SH-SY5Y (cell line): Measurements from ENCODE around the gene ROBO1.

Experiments used
- GATA2 ChIP-seq: IDR thresholded peaks from 2 replicates; pipeline ENCODE4 v1.6.1; 2011; ENCODE audit warnings: mild to moderate bottlenecking, low read depth, low read length
- GATA3 ChIP-seq: IDR thresholded peaks from 2 replicates; pipeline ENCODE4 v1.6.1; 2011; ENCODE audit warnings: low read depth, mild to moderate bottlenecking, low read length, moderate library complexity

DNA sequence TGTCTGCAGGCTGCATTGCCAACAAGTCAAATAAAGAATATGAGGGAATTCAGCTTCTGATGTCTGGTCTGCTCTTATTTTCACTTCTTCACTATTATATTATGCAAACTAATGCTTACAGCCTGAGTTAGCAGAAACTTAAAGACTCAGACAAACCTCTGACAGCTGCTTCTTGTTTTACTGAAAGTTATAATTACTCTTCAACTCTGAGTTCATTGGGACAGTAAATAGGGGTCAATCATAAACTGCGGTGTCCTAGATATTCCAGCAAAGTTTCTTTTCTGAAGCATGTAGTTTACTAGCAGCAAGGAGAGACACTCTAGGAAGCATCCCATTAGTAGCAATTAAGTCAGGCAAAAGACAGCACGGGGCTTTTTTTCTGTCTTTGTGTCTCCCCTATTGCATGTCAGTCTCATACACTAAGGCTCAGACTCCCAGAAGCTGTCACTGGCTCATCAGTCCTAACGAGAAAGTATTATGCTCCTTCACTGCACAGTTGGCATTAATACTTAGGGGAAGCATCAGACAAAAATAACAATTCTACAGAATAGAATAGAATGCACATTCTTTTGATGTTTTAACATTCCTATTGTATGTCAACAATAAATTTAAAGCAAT, 1060.8 kb downstream of the ROBO1 start:
- TF ChIP-seq GATA3 = no peak
- TF ChIP-seq GATA2 = no peak
